ENCODE measurements around the gene ULK2.

DNA sequence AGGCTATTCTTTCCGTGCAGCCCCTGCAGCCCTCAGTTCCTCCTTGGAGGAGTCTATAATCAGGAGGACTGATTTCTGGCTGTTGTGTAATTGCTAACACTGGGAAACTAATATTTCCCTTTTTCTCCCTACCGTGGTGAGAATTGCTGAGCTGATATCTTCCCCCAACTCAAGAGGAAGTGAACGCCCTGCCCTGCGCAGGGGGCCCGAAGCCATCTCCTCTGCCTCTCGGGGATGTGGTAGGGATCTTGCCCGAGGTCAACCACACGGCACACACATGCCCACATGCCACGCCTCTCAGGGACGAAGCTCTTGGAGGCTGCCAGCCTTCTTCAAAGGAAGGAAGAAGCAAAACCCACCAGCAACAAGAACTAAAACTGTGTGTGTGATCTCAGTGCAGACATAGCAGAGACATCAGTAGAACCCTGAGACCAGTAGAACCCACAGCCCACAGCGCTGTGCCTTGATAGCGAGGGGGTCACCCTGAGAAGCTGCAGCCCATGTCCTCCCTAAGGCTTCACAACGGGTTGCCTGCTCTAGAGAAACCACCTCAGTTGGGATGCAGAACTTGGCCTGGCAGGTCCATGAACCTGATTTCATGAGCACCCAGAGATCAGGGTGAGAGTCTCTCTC lies 8.9 kb upstream of the ULK2 start:
- TF ChIP-seq POLR2A (IDR thresholded peaks at IDR 0.05; ENCODE audit: low read depth, low read length): no peak
- TF ChIP-seq TAF1 (IDR thresholded peaks at IDR 0.05; ENCODE audit: borderline replicate concordance, low read depth, low read length): no peak
